Thoracic aorta (tissue), 2 donors: ENCODE results near the gene RAB3A. TPM values are rescaled to one million over a fixed set of nuclear protein-coding genes. Genes with fewer than 3 reads are reported as not detected.
A peak's percentile ranks its signal among the peaks of the same experiment; 100 is the strongest.

Experiments
- ATAC-seq: fragments of 150-250 bp; one replicate; pipeline ENCODE4 v1.8.0; 2017; ENCODE audit warnings: low read depth; ENCODE audit not compliant: insufficient number of reproducible peaks, low FRiP score
- DNase-seq: peaks from one replicate; pipeline ENCODE4 v3.0.0-alpha.2; 2020; ENCODE audit warnings: low spot score
- H3K27ac ChIP-seq, 2 donors: fragments of 200-600 bp; sonication (generic); 1 replicate in 1 of 2; 2 replicates in 1 of 2; pipeline ENCODE4 v1.5.1; 2016; ENCODE audit warnings: mild to moderate bottlenecking in 2 of 2, moderate library complexity in 2 of 2
- H3K27me3 ChIP-seq: fragments of 200-600 bp; sonication (generic); replicated peaks from 2 replicates; pipeline ENCODE4 v1.6.0; 2016; ENCODE audit warnings: mild to moderate bottlenecking; ENCODE audit not compliant: insufficient read depth
- H3K36me3 ChIP-seq: fragments of 200-600 bp; sonication (generic); one replicate; pipeline ENCODE4 v1.5.1; 2016
- H3K4me1 ChIP-seq, 2 donors: fragments of 200-600 bp; sonication (generic); 1 replicate in 1 of 2; 2 replicates in 1 of 2; pipeline versions ENCODE4 v1.5.1 to v1.6.0; 2016; ENCODE audit warnings: low read depth in 2 of 2, mild to moderate bottlenecking in 1 of 2; ENCODE audit not compliant: control insufficient read depth in 1 of 2
- H3K4me3 ChIP-seq: fragments of 200-600 bp; sonication (generic); 2 replicates; pipeline ENCODE4 v1.5.1; 2016; ENCODE audit warnings: mild to moderate bottlenecking
- H3K9me3 ChIP-seq: fragments of 200-600 bp; sonication (generic); 2 replicates; pipeline ENCODE4 v1.5.1; 2016
- CTCF ChIP-seq: fragments of 200-600 bp; sonication (generic); IDR thresholded peaks from one replicate; pipeline ENCODE4 v1.5.1; 2019; ENCODE audit warnings: antibody characterized with exemption
- total RNA-seq, 2 donors: library from RNA; depleted of rRNA; stranded (reverse); fragments of >200 nt; gene quantifications; one replicate each; pipeline versions ENCODE4 v1.1.0 to v1.2.3, GENCODE V29; 2016

The RAB3A gene
- total RNA-seq, 2 donors from 2014 or later, result 1.9 TPM; not detected in 1

- H3K9me3 ChIP-seq, result no peaks in the 10 kb centered on the region
- TF ChIP-seq CTCF, result no peak
- peaks cover 8 to 19% of the 10 kb centered on the region in 2 donors for H3K4me1 ChIP-seq
- DNase-seq (no peak), ATAC-seq (no peak)
- H3K27ac ChIP-seq, result no peak overlapping the region
- H3K27me3 ChIP-seq, result no peaks in the 10 kb centered on the region
- H3K36me3 ChIP-seq, result no peaks in the 10 kb centered on the region
- H3K4me3 ChIP-seq, result peak overlapping the region; percentile 91
These were observed 407 bp downstream of the RAB3A start for GRCh38 chr19:18203408-18203862.

- DNase-seq, result no peak
- peak overlapping the region; percentile 91 for H3K4me3 ChIP-seq
- peaks cover 8 to 19% of the 10 kb centered on the region in 2 donors for H3K4me1 ChIP-seq
- no peaks in the 10 kb centered on the region for H3K9me3 ChIP-seq
- no peaks in the 10 kb centered on the region for H3K36me3 ChIP-seq
- no peak overlapping the region for H3K27ac ChIP-seq
- no peak for TF ChIP-seq CTCF
- no peak for ATAC-seq
- H3K27me3 ChIP-seq, result no peaks in the 10 kb centered on the region
These were observed 949 bp downstream of the RAB3A start for GRCh38 chr19:18202778-18203407.

- Histone ChIP-seq H3K9me3 (no peaks in the 10 kb centered on the region), H3K27ac (no peak overlapping the region), H3K4me3 (no peak overlapping the region), H3K36me3 (no peaks in the 10 kb centered on the region), H3K4me1 (peaks cover 8 to 19% of the 10 kb centered on the region in 2 donors), H3K27me3 (no peaks in the 10 kb centered on the region)
- ATAC-seq, result no peak
- no peak for DNase-seq
- no peak for TF ChIP-seq CTCF
These were observed 1.5 kb downstream of the RAB3A start for GRCh38 chr19:18202397-18202777.

GRCh38 chr19:18198374-18198773, 5.5 kb downstream of the RAB3A start:
- Histone ChIP-seq H3K4me1 (peaks cover 12 to 22% of the 10 kb centered on the region in 2 donors), H3K4me3 (no peak overlapping the region), H3K27ac (no peak overlapping the region), H3K9me3 (no peaks in the 10 kb centered on the region), H3K36me3 (no peaks in the 10 kb centered on the region), H3K27me3 (no peaks in the 10 kb centered on the region)
- TF ChIP-seq CTCF, result no peak
- DNase-seq, result no peak
- no peak for ATAC-seq

GRCh38 chr19:18197941-18198340, 5.9 kb downstream of the RAB3A start:
- Histone ChIP-seq H3K36me3 (no peaks in the 10 kb centered on the region), H3K4me1 (peaks cover 8 to 18% of the 10 kb centered on the region in 2 donors), H3K27ac (no peak overlapping the region), H3K9me3 (no peaks in the 10 kb centered on the region), H3K4me3 (no peak overlapping the region), H3K27me3 (no peaks in the 10 kb centered on the region)
- ATAC-seq (no peak), DNase-seq (no peak)
- TF ChIP-seq CTCF, result no peak
